ENCODE data around the gene SLC38A3. TPM values are rescaled to one million over a fixed set of nuclear protein-coding genes. Genes with fewer than 3 reads are reported as not detected.
A peak's percentile ranks its signal among the peaks of the same experiment; 100 is the strongest.

SLC38A3 gene
- total and polyA plus RNA-seq, 2 of the 8 experiments (the other 6 are each of a cell fraction or from before 2014, with no cell fraction given), result 1.2 to 3.7 TPM

GRCh38 chr3:50235716-50236483, 30.8 kb downstream of the SLC38A3 start, which contains the start of gene GNAI2 (continued):
- no peak for TF ChIP-seq CHD7 (IDR thresholded peaks at IDR 0.05; ENCODE audit: insufficient replicate concordance, low read length)
- TF ChIP-seq CBX8 (IDR thresholded peaks at IDR 0.05; ENCODE audit: borderline replicate concordance, low read depth, low read length), result no peak
- peak; percentile 45; the same call in 1 of the 2 replicates for TF ChIP-seq MAX (IDR thresholded peaks at IDR 0.05)

Measured in H1 (cell line).